Measurements from ENCODE around the gene CDCA8. TPM values are rescaled to one million over a fixed set of nuclear protein-coding genes. Genes with fewer than 3 reads are reported as not detected.

The CDCA8 gene
- total RNA-seq, 1 experiment from 2014 or later = 51.7 TPM

DNA sequence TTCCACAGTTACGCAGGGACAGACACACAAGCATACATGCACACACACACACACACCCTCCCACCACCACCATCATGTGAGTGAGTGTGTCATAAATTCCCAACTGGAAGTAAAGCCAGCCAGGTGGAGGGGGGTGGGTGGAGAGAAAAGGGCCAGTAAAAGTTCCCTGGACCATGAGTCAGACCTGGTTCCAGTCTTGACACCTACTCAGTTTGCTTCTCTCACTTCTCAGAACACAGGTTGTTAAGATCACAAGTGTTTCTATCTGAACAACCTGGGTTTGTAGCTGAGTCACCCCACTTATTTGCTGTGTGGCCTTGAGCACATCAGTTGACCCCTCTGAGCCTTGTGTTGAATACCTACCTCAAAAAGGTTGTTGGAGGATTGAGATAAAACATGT lies 63.0 kb downstream of the CDCA8 start:
- H3K9me2 ChIP-seq (ENCODE audit: insufficient read depth) = no peaks in the 10 kb centered on the region
- H3K27me3 ChIP-seq (ENCODE audit: insufficient read depth, low read length) = peaks cover 21% of the 10 kb centered on the region
- no peaks in the 10 kb centered on the region for H3K36me3 ChIP-seq (ENCODE audit: control insufficient read depth in 1 of 2, insufficient read depth in 2 of 2, low read length in 2 of 2)
- H3K4me3 ChIP-seq (replicated peaks in 1 of 2; ENCODE audit: low read depth in 1 of 2, low read length in 2 of 2) = no peak overlapping the region
- TF ChIP-seq POLR2A (IDR thresholded peaks at IDR 0.05; ENCODE audit: borderline replicate concordance, extremely low read depth, insufficient read depth, insufficient read length) = no peak
- 0 out of 2 replicates have a peak, but pooled peaks have one; percentile 15 for TF ChIP-seq EGR1 (IDR thresholded peaks at IDR 0.05; ENCODE audit: low read depth)
- H2AFZ ChIP-seq (ENCODE audit: low read depth, low read length, poor library complexity, severe bottlenecking) = no peak overlapping the region
- H3K4me2 ChIP-seq (ENCODE audit: low read length) = peak overlapping the region; percentile 29; the same call in 1 of the 2 replicates
- peak; percentile 6 for DNase-seq (ENCODE audit: low read depth, low spot score)
- no peaks in the 10 kb centered on the region for H3K79me2 ChIP-seq (ENCODE audit: insufficient read depth, low read length)
- no TSS peak for BruUV-seq (replicated peaks)
- ChIA-PET POLR2A (no interaction called here), RAD21 (ENCODE audit: low non-redundant PET in 1 of 2, low total read pairs in 2 of 2, uncharacterized antibody in 2 of 2, unreplicated experiment in 2 of 2) (no interaction called here), CTCF (interaction anchor here (1.0 kb wide), 1 partner anchor 11 kb away, joined by 3 read pairs; no protein-coding TSS in a partner anchor)
- H3K9ac ChIP-seq (ENCODE audit: low read length) = no peak overlapping the region
- no peaks in the 10 kb centered on the region for H4K20me1 ChIP-seq (ENCODE audit: insufficient read depth)
- no peak overlapping the region for H3K27ac ChIP-seq (ENCODE audit: low read depth, low read length)
- intact Hi-C loops (cut with micrococcal nuclease) = no loop called here
- no peaks in the 10 kb centered on the region for H3K9me3 ChIP-seq (ENCODE audit: control insufficient read depth in 1 of 2, insufficient read depth in 1 of 2, low read depth in 1 of 2, low read length in 2 of 2)
- ATAC-seq = no peak
- peaks cover 5 to 23% of the 10 kb centered on the region in 2 experiments; a peak in 3 of 4 replicates for H3K4me1 ChIP-seq (ENCODE audit: control insufficient read depth in 1 of 2, insufficient read depth in 2 of 2, low read length in 2 of 2)

DNA sequence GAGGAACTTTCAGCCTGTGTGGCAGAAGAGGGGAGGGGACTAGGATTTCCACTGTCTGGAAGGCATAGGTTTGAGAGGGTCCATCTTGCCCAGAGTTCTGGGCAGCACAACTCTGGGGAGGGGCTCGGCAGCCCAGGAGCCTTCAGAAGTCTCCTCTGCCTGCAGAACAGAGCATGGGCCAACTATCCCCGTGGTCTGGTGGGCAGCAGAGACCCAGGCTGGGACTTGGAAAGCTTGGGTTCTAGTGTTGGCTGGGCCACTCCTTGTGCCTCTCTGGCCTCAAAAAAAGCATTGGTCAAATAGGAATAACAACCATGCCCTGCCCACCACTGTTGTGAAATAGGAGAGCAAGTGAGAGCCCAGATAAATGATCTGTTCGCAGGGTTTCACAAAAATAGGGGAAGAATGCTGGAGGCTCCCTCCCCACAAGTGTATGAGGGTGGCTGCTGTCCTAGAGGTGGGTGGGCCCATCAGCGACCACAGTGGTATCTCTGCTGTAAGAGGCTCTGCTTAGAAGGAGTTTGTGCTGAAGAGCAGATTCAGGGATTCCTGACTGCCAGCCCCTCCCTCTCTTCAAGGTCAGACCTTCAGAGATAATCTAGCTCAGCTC lies 63.7 kb downstream of the CDCA8 start:
- ATAC-seq (no peak), DNase-seq (ENCODE audit: low read depth, low spot score) (no peak)
- no peaks in the 10 kb centered on the region for H3K9me3 ChIP-seq (ENCODE audit: control insufficient read depth in 1 of 2, insufficient read depth in 1 of 2, low read depth in 1 of 2, low read length in 2 of 2)
- intact Hi-C loops (cut with micrococcal nuclease) = no loop called here
- ChIA-PET CTCF (interaction anchor here (1.0 kb wide), 1 partner anchor 10 kb away, joined by 3 read pairs; no protein-coding TSS in a partner anchor), RAD21 (ENCODE audit: low non-redundant PET in 1 of 2, low total read pairs in 2 of 2, uncharacterized antibody in 2 of 2, unreplicated experiment in 2 of 2) (interaction anchor here in 1 of 2 experiments (0.6 kb wide), 1 partner anchor 9 kb away, joined by 3 read pairs; the partner anchor contains the start of gene EPHA10), POLR2A (no interaction called here)
- H3K27ac ChIP-seq (ENCODE audit: low read depth, low read length) = no peak overlapping the region
- no TSS peak for BruUV-seq (replicated peaks)
- H2AFZ ChIP-seq (ENCODE audit: low read depth, low read length, poor library complexity, severe bottlenecking) = no peak overlapping the region
- H3K4me3 ChIP-seq (replicated peaks in 1 of 2; ENCODE audit: low read depth in 1 of 2, low read length in 2 of 2) = no peak overlapping the region
- peaks cover 5 to 23% of the 10 kb centered on the region in 2 experiments; a peak in 3 of 4 replicates for H3K4me1 ChIP-seq (ENCODE audit: control insufficient read depth in 1 of 2, insufficient read depth in 2 of 2, low read length in 2 of 2)
- no peak overlapping the region for H3K9ac ChIP-seq (ENCODE audit: low read length)
- no peaks in the 10 kb centered on the region for H4K20me1 ChIP-seq (ENCODE audit: insufficient read depth)
- no peaks in the 10 kb centered on the region for H3K36me3 ChIP-seq (ENCODE audit: control insufficient read depth in 1 of 2, insufficient read depth in 2 of 2, low read length in 2 of 2)
- H3K4me2 ChIP-seq (ENCODE audit: low read length) = peak overlapping the region; percentile 29; the same call in 1 of the 2 replicates
- TF ChIP-seq, protein P1, sequence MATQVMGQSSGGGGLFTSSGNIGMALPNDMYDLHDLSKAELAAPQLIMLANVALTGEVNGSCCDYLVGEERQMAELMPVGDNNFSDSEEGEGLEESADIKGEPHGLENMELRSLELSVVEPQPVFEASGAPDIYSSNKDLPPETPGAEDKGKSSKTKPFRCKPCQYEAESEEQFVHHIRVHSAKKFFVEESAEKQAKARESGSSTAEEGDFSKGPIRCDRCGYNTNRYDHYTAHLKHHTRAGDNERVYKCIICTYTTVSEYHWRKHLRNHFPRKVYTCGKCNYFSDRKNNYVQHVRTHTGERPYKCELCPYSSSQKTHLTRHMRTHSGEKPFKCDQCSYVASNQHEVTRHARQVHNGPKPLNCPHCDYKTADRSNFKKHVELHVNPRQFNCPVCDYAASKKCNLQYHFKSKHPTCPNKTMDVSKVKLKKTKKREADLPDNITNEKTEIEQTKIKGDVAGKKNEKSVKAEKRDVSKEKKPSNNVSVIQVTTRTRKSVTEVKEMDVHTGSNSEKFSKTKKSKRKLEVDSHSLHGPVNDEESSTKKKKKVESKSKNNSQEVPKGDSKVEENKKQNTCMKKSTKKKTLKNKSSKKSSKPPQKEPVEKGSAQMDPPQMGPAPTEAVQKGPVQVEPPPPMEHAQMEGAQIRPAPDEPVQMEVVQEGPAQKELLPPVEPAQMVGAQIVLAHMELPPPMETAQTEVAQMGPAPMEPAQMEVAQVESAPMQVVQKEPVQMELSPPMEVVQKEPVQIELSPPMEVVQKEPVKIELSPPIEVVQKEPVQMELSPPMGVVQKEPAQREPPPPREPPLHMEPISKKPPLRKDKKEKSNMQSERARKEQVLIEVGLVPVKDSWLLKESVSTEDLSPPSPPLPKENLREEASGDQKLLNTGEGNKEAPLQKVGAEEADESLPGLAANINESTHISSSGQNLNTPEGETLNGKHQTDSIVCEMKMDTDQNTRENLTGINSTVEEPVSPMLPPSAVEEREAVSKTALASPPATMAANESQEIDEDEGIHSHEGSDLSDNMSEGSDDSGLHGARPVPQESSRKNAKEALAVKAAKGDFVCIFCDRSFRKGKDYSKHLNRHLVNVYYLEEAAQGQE (IDR thresholded peaks at IDR 0.05; ENCODE audit: low read depth) = no peak
- TF ChIP-seq POLR2A (IDR thresholded peaks at IDR 0.05; ENCODE audit: borderline replicate concordance, extremely low read depth, insufficient read depth, insufficient read length) = no peak
- TF ChIP-seq EZH2 (IDR thresholded peaks at IDR 0.05) = no peak
- no peak for TF ChIP-seq SP1 (IDR thresholded peaks at IDR 0.05; ENCODE audit: low read depth)
- no peaks in the 10 kb centered on the region for H3K9me2 ChIP-seq (ENCODE audit: insufficient read depth)
- no peaks in the 10 kb centered on the region for H3K79me2 ChIP-seq (ENCODE audit: insufficient read depth, low read length)
- peaks cover 25% of the 10 kb centered on the region for H3K27me3 ChIP-seq (ENCODE audit: insufficient read depth, low read length)

Other genes with a start within 250 kb of the CDCA8 start
- 10.6 TPM for gene ZC3H12A, start 217.9 kb upstream of the CDCA8 start, total RNA-seq (2021; ENCODE audit: unreplicated experiment)
- gene MEAF6, start 177.8 kb upstream of the CDCA8 start, total RNA-seq (2021; ENCODE audit: unreplicated experiment) = 50.3 TPM
- 18.8 TPM for gene SNIP1, start 138.2 kb upstream of the CDCA8 start, total RNA-seq (2021; ENCODE audit: unreplicated experiment)
- 0.64 TPM for gene DNALI1, start 135.6 kb upstream of the CDCA8 start, total RNA-seq (2021; ENCODE audit: unreplicated experiment)
- gene GNL2, start 96.6 kb upstream of the CDCA8 start, total RNA-seq (2021; ENCODE audit: unreplicated experiment) = 79.2 TPM
- 0.15 TPM for gene RSPO1, start 57.6 kb upstream of the CDCA8 start, total RNA-seq (2021; ENCODE audit: unreplicated experiment)
- 6.5 TPM for gene EPHA10, start 72.6 kb downstream of the CDCA8 start, total RNA-seq (2021; ENCODE audit: unreplicated experiment)
- 17.3 TPM for gene MANEAL, start 101.3 kb downstream of the CDCA8 start, total RNA-seq (2021; ENCODE audit: unreplicated experiment)
- 34.2 TPM for gene C1orf122, start 115.3 kb downstream of the CDCA8 start, total RNA-seq (2021; ENCODE audit: unreplicated experiment)
- 41.4 TPM for gene YRDC, start 115.7 kb downstream of the CDCA8 start, total RNA-seq (2021; ENCODE audit: unreplicated experiment)
- 21.2 TPM for gene MTF1, start 167.1 kb downstream of the CDCA8 start, total RNA-seq (2021; ENCODE audit: unreplicated experiment)